Subcutaneous adipose tissue (tissue), 4 donors: Measurements from ENCODE around the gene IFIT3. TPM values are rescaled to one million over a fixed set of nuclear protein-coding genes. Genes with fewer than 3 reads are reported as not detected.

Experiments
- CTCF ChIP-seq: fragments of 450-650 bp; IDR thresholded peaks from one replicate; pipeline ENCODE4 v1.5.1; 2016; ENCODE audit warnings: low read depth, mild to moderate bottlenecking, control low read depth, antibody characterized with exemption, moderate library complexity
- total RNA-seq, 4 donors: library from RNA; depleted of rRNA; stranded (reverse); fragments of >200 nt; gene quantifications; one replicate each; pipeline ENCODE4 v1.1.0, GENCODE V29; 2016

Gene IFIT3
- total RNA-seq, 4 donors from 2014 or later, result 8.2 to 46.3 (median 27.6) TPM

GRCh38 chr10:89363729-89364442 is 36.1 kb downstream of the IFIT3 start:
- TF ChIP-seq CTCF, result no peak

DNA sequence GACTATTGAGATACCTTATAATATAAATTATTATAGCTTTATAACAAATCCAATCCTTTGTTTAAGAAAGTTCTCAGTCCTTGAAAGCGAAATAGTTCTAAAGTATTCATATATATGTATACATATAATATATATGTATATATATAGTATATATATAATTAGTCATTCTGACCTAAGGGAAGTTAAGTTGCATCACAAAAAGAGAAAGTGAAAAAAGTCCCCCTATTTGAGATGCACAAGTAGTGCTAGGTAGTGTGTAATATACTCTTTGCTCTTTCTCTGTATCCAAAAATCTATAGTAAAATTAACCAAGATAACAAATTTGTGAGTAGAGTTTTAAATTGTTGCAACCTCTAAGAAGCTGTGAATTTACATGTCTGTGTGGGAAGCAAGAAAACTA is 36.7 kb downstream of the IFIT3 start:
- no peak for TF ChIP-seq CTCF

DNA sequence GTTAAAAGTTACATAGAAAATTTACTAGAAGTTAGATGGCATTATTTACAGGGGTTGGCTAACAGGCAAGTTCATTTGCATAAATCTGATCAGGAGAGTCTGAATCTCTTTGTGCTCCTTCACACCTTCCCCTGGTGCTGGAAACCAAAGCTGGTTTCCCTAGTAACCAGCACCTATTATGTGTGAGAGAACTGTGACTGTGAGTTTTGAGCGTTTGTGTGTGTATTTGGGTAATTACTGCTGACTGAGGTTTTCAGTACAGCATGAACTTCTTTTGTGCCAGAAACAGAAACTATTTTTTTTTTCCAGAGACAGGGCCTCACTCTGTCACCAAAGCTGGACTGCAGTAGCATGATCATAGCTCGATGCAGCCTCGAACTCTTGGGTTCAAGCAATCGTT is 39.7 kb downstream of the IFIT3 start:
- no peak for TF ChIP-seq CTCF

GRCh38 chr10:89368129-89368528 is 40.3 kb downstream of the IFIT3 start:
- no peak for TF ChIP-seq CTCF

DNA sequence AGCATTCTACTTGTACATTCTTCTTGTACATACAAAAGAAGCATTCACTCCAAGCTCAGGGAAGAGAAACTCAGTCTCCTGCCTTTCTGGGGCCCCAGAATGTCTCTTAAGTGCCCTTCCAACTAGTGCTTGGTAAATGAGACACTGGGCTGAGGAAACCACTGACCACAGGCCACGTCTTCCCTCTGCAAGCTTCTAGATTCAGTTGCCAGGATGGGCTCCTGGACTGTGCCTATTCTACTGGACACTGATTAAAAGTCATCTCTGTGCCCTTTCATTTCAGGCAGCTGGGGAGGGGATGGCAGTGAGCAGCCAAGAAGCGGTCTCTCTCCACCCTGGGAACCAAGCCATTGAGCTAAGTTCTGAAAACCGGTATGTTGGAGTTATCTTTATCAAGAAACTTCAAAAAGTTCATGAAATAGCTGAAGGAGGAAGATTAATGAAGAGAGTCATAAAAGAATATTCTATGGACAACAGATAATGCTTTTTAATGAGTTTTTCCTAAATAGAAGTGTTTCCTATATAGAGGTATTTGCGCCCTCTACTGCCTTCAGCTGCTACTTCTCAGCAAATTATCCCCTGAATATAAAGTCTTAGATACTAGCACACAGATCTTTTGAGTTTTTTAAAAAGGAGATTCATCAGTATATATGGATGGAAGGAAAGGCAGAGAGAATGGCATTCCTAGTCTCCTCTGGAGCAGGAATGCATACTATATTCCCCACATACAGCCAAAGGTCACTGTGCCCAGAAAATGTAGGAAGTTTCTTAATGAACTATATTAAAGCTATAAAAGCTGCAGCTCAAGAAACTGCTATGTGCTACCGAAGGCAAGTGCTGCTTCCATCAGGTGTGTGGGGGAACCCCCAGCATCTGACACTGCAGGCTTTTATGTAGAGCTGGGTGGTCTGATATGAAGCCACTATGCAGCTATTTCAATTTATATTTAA is 41.6 kb downstream of the IFIT3 start:
- no peak for TF ChIP-seq CTCF

DNA sequence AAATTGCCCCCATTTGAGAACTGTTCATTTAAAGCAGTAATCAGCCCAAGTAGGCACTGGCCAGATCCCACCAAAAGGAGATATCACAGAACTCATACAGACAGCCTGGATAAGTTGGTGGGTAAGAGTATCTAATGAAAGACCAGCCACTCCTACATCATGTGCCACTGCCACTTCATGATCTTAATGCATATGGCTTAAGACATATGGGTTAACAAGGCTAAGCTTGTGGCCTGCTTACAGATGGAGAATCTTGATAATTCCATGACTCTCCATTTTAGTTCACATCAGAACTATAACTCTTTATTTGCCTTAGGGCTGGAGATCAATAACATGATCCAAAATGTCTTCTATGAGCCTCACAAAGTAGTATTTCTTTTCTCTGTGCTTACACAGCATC is 43.3 kb downstream of the IFIT3 start:
- no peak for TF ChIP-seq CTCF

- TF ChIP-seq CTCF, result no peak
Measured at GRCh38 chr10:89371987-89372386, 44.2 kb downstream of the IFIT3 start.
